GM12873 (cell line): Measurements from ENCODE around the gene ATP11A.

ENCODE experiments used
- TF ChIP-seq, protein P1 (sequence below): IDR thresholded peaks from 2 replicates; pipeline ENCODE4 v1.5.1; 2012; ENCODE audit warnings: low read depth, mild to moderate bottlenecking, moderate library complexity, low read length, control low read depth; ENCODE audit not compliant: insufficient read depth; ENCODE audit errors: missing control alignments

Gene ATP11A

GRCh38 chr13:112867301-112867711 is 177.5 kb downstream of the ATP11A start:
- TF ChIP-seq, protein P1, sequence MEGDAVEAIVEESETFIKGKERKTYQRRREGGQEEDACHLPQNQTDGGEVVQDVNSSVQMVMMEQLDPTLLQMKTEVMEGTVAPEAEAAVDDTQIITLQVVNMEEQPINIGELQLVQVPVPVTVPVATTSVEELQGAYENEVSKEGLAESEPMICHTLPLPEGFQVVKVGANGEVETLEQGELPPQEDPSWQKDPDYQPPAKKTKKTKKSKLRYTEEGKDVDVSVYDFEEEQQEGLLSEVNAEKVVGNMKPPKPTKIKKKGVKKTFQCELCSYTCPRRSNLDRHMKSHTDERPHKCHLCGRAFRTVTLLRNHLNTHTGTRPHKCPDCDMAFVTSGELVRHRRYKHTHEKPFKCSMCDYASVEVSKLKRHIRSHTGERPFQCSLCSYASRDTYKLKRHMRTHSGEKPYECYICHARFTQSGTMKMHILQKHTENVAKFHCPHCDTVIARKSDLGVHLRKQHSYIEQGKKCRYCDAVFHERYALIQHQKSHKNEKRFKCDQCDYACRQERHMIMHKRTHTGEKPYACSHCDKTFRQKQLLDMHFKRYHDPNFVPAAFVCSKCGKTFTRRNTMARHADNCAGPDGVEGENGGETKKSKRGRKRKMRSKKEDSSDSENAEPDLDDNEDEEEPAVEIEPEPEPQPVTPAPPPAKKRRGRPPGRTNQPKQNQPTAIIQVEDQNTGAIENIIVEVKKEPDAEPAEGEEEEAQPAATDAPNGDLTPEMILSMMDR = no peak

GRCh38 chr13:112868308-112868707 is 178.5 kb downstream of the ATP11A start:
- TF ChIP-seq, protein P1 = no peak

DNA sequence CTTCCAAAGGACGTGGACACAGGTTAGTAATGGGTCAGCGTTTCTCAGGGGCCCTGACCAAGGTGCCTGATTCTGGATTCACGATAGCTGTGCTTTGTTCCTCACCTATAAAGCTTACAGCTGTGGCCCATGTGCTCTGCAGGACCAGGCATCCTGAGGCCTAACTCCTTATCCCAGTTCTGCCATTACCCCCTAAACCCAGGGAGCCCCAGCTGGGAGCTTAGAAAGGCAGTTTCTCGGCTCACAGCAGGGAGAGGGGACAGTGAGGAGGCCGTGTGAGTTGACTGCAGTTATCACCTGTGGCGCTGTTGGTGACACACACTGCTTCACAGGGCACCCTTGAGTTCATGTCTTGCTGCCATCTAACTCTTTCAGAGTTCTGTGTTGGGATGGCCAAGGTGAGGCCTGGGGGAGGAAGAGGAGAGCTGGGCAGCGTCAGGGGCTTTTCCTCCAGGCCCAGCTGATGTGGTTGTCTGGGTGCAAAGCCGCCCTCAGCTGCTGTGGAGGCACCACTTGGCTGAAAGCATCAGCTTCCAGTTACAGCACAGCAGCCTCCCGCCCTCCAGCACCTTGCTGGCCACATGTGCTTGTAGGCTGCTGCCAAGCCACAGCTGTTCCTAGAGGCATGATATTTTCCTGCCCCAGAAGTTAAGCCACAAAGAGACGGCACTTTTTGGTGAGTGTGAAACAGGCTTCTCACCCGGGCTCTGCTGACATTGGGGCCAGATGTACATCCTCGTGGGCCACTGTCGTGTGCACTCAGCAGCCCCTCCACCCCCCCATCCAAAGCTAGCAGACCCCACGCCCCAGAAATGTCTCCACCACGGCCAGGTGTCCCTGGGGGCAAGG is 179.6 kb downstream of the ATP11A start:
- TF ChIP-seq, protein P1 = no peak

DNA sequence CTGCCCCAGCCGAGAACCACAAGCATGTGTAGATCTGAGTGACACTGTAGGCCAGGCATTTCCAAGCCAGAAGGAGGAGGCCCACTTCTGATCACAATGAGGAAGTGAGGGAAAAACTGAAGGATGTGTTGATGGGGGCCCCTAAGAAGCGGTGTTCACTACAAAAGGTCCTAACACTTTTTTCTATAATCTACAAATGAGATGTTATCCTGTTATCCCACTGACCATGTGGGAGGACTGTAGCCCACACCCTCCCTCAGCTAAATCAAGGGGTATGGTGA is 180.2 kb downstream of the ATP11A start:
- TF ChIP-seq, protein P1 = no peak

- TF ChIP-seq, protein P1 = no peak
Observed at GRCh38 chr13:112870737-112871287, 181.0 kb downstream of the ATP11A start.

- TF ChIP-seq, protein P1 = no peak
Observed at GRCh38 chr13:112871742-112872141, 181.9 kb downstream of the ATP11A start.

GRCh38 chr13:112873851-112874750 is 184.3 kb downstream of the ATP11A start:
- TF ChIP-seq, protein P1 = peak; percentile 96
